ENCODE results near the gene TRPV6. TPM values are rescaled to one million over a fixed set of nuclear protein-coding genes. Genes with fewer than 3 reads are reported as not detected.
A peak's percentile ranks its signal among the peaks of the same experiment; 100 is the strongest.

The TRPV6 gene
- total RNA-seq, 2 donors from 2014 or later: 0.16 TPM; not detected in 1

DNA sequence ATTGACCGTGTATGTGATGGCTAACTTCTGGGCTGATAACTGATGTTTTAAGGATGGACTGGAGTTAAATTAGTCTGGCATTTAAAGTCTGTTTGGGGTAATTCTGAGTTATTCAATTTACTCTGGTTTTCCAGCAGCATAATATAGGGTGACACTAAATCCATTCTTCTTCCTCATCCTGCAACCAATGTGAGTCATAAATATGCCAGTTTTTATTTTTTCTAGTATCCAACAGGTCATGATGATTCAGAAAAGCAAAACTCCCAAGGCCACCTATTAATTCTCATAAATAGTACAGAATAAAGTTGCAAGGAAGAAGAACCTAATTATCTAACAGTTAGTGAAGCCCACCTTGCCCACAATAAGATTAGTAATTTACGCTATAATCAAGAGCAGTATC is 38.2 kb downstream of the TRPV6 start:
- ATAC-seq (replicated peaks): no peak
- H3K4me1 Mint-ChIP-seq: no peaks in the 10 kb centered on the region
- no peak overlapping the region for H3K4me3 Mint-ChIP-seq
- no peaks in the 10 kb centered on the region for H3K27me3 Mint-ChIP-seq
- no peaks in the 10 kb centered on the region for H3K9me3 Mint-ChIP-seq
- H3K36me3 Mint-ChIP-seq (ENCODE audit: low read depth): no peaks in the 10 kb centered on the region
- no peak overlapping the region for H3K27ac Mint-ChIP-seq

DNA sequence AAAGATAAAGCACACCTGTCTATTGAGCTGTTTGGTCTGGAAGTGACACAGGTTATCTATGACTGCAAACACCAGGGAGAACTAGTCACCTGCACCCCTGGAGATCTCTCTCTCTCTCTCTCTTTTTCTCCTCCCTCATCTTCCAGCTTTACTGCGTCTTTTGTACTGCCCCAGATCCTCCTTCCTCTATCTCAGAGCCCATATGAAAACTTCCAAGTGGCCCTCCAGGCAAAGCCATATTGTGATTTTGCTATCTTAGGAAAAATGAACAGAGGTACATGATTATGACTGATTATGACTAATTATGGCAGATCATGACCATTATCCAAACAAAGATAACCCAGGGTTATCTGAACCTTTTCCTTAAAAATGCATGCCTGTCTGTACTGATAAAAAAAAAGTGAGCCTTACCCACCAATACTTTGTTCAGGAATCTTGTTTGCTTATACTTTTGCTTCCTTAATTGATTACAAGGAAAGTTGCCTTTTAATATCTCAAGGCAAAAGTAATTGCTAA is 43.2 kb downstream of the TRPV6 start:
- H3K27me3 Mint-ChIP-seq: no peaks in the 10 kb centered on the region
- H3K27ac Mint-ChIP-seq: no peak overlapping the region
- H3K4me3 Mint-ChIP-seq: no peak overlapping the region

DNA sequence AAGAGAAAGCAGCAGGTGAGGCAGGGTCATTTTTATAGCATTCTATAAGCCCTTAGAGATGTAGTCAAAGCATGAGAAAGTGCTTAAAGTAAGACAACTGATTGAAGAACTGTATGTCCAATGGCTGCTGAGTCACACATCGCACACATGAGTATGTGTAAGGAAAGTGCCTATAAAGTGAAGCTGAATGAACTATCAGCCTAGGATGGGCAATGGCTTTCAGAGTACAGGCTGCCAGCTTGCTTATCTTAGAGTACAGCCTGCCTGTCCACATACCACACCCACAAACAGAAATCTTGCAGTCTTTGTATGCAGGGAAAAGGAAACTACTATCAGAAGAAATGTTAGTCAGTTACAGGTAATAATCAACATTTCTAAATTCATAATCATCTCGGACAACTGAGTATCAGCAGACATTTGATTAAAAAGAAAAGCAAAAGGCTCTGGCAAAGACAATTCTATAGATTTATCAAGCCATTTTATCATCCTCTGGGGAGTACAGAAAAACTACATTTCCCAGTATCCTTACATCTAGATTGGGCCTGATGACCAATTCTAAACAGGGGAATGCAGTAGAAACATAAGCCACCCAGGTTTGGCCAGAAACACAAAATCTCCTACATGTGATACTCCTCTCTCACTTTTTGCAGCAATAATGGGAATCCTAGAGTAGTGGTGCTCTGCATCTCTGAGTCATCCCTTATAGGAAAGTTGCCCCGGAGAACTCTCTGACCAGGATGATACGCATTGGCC is 46.9 kb downstream of the TRPV6 start:
- no peak for ATAC-seq (replicated peaks)
- H3K4me1 Mint-ChIP-seq: no peaks in the 10 kb centered on the region
- no peak overlapping the region for H3K27ac Mint-ChIP-seq
- H3K36me3 Mint-ChIP-seq (ENCODE audit: low read depth): no peaks in the 10 kb centered on the region
- H3K9me3 Mint-ChIP-seq: no peaks in the 10 kb centered on the region
- H3K4me3 Mint-ChIP-seq: no peak overlapping the region
- H3K27me3 Mint-ChIP-seq: no peaks in the 10 kb centered on the region

More for the DNA sequence above, 43.2 kb downstream of the TRPV6 start:
- Mint-ChIP-seq H3K36me3 (ENCODE audit: low read depth) (no peaks in the 10 kb centered on the region), H3K9me3 (no peaks in the 10 kb centered on the region), H3K4me1 (no peaks in the 10 kb centered on the region)
- ATAC-seq (replicated peaks): no peak

DNA sequence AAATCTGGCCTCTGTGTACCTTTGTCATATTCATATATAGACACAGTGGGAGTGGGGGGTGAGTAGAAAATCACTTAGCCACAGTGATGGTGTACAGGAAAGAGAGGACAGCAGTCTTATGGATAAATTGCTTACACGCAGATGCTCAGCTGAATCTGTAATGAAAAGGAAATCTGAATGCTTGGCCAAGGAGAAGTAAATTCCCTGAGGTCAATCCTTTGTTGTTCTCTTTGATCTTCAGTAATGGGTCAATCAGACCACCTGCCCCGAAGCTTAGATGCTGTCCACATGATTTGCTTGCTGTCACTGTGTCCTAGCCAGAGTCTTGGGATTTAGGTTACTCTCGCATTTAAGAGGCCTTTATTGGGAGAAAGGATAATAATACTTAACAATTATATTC is 49.1 kb downstream of the TRPV6 start:
- H3K4me3 Mint-ChIP-seq: no peak overlapping the region
- H3K36me3 Mint-ChIP-seq (ENCODE audit: low read depth): no peaks in the 10 kb centered on the region
- no peak for ATAC-seq (replicated peaks)
- no peak overlapping the region for H3K27ac Mint-ChIP-seq
- H3K9me3 Mint-ChIP-seq: no peaks in the 10 kb centered on the region
- H3K4me1 Mint-ChIP-seq: peaks cover 4% of the 10 kb centered on the region
- H3K27me3 Mint-ChIP-seq: no peaks in the 10 kb centered on the region

DNA sequence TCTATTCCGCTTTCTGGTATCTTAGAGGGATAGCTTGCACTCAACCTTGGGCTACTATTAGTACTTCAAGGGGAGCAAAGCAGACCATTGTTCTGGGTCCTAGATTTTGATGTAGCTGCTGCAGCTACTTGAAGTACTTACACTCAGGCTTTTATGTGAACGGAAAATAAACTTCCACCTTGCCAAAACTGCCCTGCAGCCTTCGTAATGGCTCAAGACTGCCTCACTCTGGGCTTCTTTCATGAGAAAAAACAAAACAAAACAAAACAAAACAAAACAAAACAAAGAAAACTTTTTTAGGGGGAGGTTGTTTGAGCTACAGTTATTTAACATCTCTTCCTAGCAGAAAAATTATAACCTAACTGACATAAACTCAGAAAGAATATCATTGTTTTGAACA is 50.1 kb downstream of the TRPV6 start:
- Mint-ChIP-seq H3K4me3 (peak overlapping the region; percentile 9), H3K27ac (no peak overlapping the region), H3K27me3 (no peaks in the 10 kb centered on the region), H3K4me1 (peaks cover 8% of the 10 kb centered on the region), H3K36me3 (ENCODE audit: low read depth) (no peaks in the 10 kb centered on the region), H3K9me3 (no peaks in the 10 kb centered on the region)
- ATAC-seq (replicated peaks): no peak

GRCh38 chr7:142833174-142834048 is 52.1 kb downstream of the TRPV6 start:
- Mint-ChIP-seq H3K4me1 (peaks cover 8% of the 10 kb centered on the region), H3K36me3 (ENCODE audit: low read depth) (no peaks in the 10 kb centered on the region), H3K4me3 (no peak overlapping the region), H3K27ac (no peak overlapping the region), H3K9me3 (no peaks in the 10 kb centered on the region), H3K27me3 (no peaks in the 10 kb centered on the region)
- peak; percentile 59 for ATAC-seq (replicated peaks)

- H3K36me3 Mint-ChIP-seq (ENCODE audit: low read depth): no peaks in the 10 kb centered on the region
- no peak for ATAC-seq (replicated peaks)
- H3K9me3 Mint-ChIP-seq: no peaks in the 10 kb centered on the region
- H3K27me3 Mint-ChIP-seq: no peaks in the 10 kb centered on the region
- H3K4me1 Mint-ChIP-seq: peaks cover 8% of the 10 kb centered on the region
- no peak overlapping the region for H3K4me3 Mint-ChIP-seq
- H3K27ac Mint-ChIP-seq: no peak overlapping the region
Observed at GRCh38 chr7:142832417-142832816, 53.1 kb downstream of the TRPV6 start.

GRCh38 chr7:142827951-142828500 is 57.5 kb downstream of the TRPV6 start:
- no peaks in the 10 kb centered on the region for H3K9me3 Mint-ChIP-seq
- H3K4me3 Mint-ChIP-seq: no peak overlapping the region
- ATAC-seq (replicated peaks): no peak
- H3K27me3 Mint-ChIP-seq: peaks cover 3% of the 10 kb centered on the region
- H3K27ac Mint-ChIP-seq: no peak overlapping the region
- peaks cover 8% of the 10 kb centered on the region for H3K4me1 Mint-ChIP-seq
- no peaks in the 10 kb centered on the region for H3K36me3 Mint-ChIP-seq (ENCODE audit: low read depth)

DNA sequence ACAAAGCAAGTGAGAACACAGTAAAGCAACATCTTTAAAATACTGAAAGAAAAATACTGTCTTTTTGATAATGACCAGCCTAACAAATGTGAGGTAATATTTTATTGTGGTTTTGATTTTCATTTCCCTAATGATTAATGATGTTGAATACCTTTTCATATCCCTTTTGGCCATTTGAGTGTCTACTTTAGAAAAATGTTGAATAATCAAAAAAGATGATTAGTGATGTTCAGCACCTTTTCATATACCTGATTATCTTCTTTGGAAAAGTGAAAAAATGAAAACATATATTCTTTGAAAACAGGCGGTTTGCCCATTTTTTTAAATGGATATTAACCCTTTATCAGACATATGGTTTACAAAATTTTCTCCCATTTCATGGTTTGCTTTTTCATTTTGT is 62.8 kb downstream of the TRPV6 start:
- Mint-ChIP-seq H3K27me3 (peaks cover 13% of the 10 kb centered on the region), H3K27ac (no peak overlapping the region), H3K4me1 (peaks cover 8% of the 10 kb centered on the region), H3K36me3 (ENCODE audit: low read depth) (no peaks in the 10 kb centered on the region), H3K4me3 (no peak overlapping the region), H3K9me3 (no peaks in the 10 kb centered on the region)
- no peak for ATAC-seq (replicated peaks)

Other genes starting within 250 kb of the TRPV6 start
- not detected for gene PRSS1, start 136.3 kb downstream of the TRPV6 start, total RNA-seq
- not detected for gene PRSS2, start 114.8 kb downstream of the TRPV6 start, total RNA-seq
- gene EPHB6, start 30.7 kb downstream of the TRPV6 start, total RNA-seq: 10 to 100 TPM in 1 of 2 donors, 1 to 10 TPM in 1; 8.0 to 14.9 TPM
- gene TRPV5, start 48.0 kb upstream of the TRPV6 start, total RNA-seq: under 1 TPM in 1 of 2 donors, not detected in 1; 0.13 TPM
- gene LLCFC1, start 53.7 kb upstream of the TRPV6 start, total RNA-seq: not detected
- 1 to 10 TPM in 1 of 2 donors, under 1 TPM in 1; 0.24 to 1.9 TPM for gene KEL, start 76.6 kb upstream of the TRPV6 start, total RNA-seq
- gene OR9A2, start 141.4 kb upstream of the TRPV6 start, total RNA-seq: under 1 TPM in 1 of 2 donors, not detected in 1; 0.24 TPM
- gene OR6V1, start 166.6 kb upstream of the TRPV6 start, total RNA-seq: not detected
- not detected for gene PIP, start 246.3 kb upstream of the TRPV6 start, total RNA-seq